GM10248 (cell line): ENCODE measurements around the gene TIGAR.

Experiments used
- CTCF ChIA-PET: fragments of 300-600 bp; sonication (Branson Sonifier 250); formaldehyde crosslinking; extraction: SDS; loops from one replicate; lab custom pipeline; 2021; ENCODE audit warnings: antibody characterized with exemption; lab: Yijun Ruan, JAX
- POLR2A ChIA-PET: fragments of 350-650 bp; sonication (Branson Sonifier 250); formaldehyde crosslinking; extraction: SDS; loops from one replicate; lab custom pipeline; 2020; ENCODE audit warnings: antibody characterized with exemption; lab: Yijun Ruan, JAX
- DNase-seq: peaks from one replicate; pipeline ENCODE4 v3.0.0; 2012; ENCODE audit errors: extremely low spot score
- TF ChIP-seq, protein P1 (sequence below): IDR thresholded peaks from 2 replicates; pipeline ENCODE4 v1.5.1; 2012; ENCODE audit warnings: mild to moderate bottlenecking, low read depth; ENCODE audit errors: extremely low read depth, missing control alignments, control extremely low read depth

TIGAR gene

DNA sequence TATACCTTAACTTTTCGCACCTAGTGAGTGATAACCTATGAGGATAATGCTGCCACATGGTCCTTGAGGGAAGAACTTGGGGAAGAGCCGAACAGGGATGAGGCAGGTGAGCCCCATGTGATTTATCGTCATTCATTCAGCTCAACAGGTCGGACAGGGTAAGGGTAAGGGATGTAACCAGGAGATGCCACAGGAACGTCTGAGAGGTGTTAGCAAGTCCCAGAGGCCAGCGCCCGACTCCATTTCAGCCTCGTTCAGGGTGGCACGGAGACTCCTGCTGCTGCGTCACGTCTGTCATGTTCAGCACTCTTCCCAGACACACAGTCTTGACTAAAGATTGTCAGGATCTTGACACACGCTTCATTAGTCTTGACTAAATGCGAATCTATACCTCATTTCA, 23.4 kb upstream of the TIGAR start:
- TF ChIP-seq, protein P1, sequence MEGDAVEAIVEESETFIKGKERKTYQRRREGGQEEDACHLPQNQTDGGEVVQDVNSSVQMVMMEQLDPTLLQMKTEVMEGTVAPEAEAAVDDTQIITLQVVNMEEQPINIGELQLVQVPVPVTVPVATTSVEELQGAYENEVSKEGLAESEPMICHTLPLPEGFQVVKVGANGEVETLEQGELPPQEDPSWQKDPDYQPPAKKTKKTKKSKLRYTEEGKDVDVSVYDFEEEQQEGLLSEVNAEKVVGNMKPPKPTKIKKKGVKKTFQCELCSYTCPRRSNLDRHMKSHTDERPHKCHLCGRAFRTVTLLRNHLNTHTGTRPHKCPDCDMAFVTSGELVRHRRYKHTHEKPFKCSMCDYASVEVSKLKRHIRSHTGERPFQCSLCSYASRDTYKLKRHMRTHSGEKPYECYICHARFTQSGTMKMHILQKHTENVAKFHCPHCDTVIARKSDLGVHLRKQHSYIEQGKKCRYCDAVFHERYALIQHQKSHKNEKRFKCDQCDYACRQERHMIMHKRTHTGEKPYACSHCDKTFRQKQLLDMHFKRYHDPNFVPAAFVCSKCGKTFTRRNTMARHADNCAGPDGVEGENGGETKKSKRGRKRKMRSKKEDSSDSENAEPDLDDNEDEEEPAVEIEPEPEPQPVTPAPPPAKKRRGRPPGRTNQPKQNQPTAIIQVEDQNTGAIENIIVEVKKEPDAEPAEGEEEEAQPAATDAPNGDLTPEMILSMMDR: no peak
- CTCF ChIA-PET: no interaction called here
- no peak for DNase-seq
- POLR2A ChIA-PET: interaction anchor here (0.7 kb wide), 1 partner anchor 205 kb away, joined by 4 read pairs; no protein-coding TSS in a partner anchor

DNA sequence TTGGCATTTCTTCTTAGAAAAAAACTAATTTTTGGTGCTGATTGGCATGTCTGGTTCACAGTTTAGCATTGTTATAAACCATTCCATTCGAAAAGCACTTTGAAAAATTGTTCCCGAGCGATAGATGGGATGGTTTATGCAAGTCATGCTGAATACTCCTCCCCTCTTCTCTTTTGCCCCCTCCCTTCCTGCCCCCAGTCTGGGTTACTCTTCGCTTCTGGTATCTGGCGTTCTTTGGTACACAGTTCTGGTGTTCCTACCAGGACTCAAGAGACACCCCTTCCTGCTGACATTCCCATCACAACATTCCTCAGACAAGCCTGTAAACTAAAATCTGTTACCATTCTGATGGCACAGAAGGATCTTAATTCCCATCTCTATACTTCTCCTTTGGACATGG, 20.1 kb upstream of the TIGAR start:
- TF ChIP-seq, protein P1: no peak
- CTCF ChIA-PET: interaction anchor here (1.6 kb wide), 1 partner anchor 25 kb away, joined by 4 read pairs; no protein-coding TSS in a partner anchor
- DNase-seq: no peak
- POLR2A ChIA-PET: no interaction called here

DNA sequence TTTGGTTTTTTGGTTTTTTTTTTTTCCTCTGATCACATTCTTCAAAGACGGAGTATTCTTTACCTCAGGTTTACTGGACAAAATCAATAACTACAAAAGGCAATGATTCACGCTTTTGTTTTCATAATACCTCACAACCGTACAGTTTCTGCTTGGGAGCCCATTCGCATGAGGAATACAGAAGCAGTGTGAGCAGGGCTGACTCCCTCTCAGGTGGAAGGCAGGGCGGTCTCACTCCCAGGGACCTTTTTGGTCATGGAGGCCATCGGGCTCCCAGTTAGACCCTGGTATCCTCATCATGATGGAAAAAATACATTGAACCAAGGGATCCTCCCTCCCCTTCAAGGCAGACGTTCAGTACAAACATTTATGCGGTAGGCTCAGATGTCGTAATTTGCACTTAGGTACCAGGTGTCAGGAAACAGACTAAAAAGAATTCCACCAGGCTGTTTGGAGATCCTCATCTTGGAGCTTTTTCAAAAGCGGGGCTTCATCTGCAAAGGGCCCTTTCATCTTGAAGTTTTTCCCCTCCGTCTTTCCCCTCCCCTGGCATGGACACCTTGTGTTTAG, 19.0 kb upstream of the TIGAR start:
- TF ChIP-seq, protein P1: no peak
- ChIA-PET CTCF (interaction anchor here (1.2 kb wide), 1 partner anchor 26 kb away, joined by 4 read pairs; no protein-coding TSS in a partner anchor), POLR2A (no interaction called here)
- DNase-seq: no peak

DNA sequence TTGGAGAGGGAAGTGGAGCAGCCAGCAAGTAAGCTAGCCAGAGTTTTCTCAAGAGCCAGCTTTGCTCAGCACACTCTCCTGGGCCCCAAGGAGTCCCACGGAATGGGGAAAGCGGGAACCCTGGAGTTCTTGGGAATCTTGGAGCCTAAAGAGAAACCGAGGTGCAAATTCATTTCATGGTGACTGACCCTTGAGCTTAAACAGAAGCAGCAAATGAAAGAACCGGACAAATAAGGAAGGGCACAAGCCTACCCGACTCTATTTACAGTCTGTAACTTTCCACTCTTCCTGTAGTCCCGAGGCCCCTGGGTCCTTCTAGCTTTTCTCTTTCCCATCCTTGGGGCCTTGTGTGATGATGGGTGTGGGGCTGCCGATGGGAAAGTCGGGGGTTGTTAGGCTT, 18.1 kb upstream of the TIGAR start:
- TF ChIP-seq, protein P1: no peak
- DNase-seq: no peak
- CTCF ChIA-PET: interaction anchor here (1.2 to 1.3 kb wide), 3 partner anchors 8 to 175 kb away, joined by 3 to 4 read pairs (median 4); no protein-coding TSS in a partner anchor
- POLR2A ChIA-PET: no interaction called here

DNA sequence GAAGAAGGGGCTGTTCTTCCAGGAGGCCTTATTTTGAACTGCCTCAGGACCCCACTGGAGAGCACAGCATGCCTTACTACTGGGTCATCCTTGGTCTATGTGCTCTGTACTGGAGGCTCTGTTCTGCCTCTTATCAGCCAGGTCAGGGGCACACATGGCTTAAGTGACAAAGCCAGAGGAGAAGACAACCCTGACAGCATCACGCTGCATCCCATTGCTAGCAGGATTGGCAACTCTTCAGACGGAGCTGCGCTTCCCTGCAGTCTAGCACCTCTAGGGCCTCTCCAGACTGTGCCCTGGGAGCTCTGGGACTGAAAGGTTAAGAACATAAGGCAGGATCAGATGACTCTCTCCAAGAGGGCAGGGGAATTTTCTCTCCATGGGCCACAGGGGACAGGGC, 17.3 kb upstream of the TIGAR start:
- TF ChIP-seq, protein P1: no peak
- no peak for DNase-seq
- CTCF ChIA-PET: interaction anchor here (1.2 to 1.3 kb wide), 2 partner anchors 9 to 176 kb away, joined by 3 to 4 read pairs; no protein-coding TSS in a partner anchor
- POLR2A ChIA-PET: no interaction called here

DNA sequence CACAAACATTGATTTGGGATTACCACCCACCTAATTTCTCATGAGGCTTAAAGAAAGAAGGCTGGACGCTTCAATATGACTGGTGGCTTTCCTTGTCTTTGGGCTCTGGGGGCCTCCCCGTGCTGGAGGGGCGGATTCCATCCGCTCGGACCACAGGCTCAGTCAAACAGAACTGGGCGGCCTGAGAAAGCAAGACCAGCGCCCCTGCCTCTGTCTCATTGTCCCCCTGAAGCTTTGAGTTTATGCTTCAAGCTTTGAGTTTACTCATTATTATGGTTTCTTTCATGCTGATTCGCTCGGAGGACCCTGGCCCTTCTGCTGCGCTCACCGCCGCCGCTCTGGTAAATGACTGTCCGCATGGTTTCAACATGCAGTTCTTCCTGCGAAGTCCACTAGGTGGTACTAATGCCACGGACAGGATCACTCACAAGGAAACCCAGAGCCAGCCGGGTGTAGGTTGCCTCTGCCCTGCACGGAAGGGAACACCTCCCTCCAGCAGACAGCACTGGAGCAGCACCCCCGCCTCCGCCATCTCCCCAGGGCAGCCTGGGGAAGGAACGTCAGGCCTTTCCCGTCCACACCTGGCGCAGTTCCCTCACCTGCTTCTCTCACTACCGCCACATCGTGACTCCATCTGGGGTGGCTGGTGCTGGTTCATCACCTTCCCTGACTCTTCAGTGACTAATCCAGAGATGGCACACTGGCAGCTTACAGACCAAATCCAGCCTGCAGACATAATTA, 13.2 kb upstream of the TIGAR start:
- DNase-seq: peak; percentile 50
- ChIA-PET CTCF (interaction anchor here (0.6 to 2.0 kb wide), 3 partner anchors 10 to 31 kb away, joined by 3 to 5 read pairs (median 4); no protein-coding TSS in a partner anchor), POLR2A (no interaction called here)
- TF ChIP-seq, protein P1: peak; percentile 34
